Suprapubic skin (tissue), 4 donors: ENCODE results near the gene ABI3BP. TPM values are rescaled to one million over a fixed set of nuclear protein-coding genes. Genes with fewer than 3 reads are reported as not detected.
A peak's percentile ranks its signal among the peaks of the same experiment; 100 is the strongest.

Experiments used
- DNase-seq, 2 donors: peaks; one replicate each; pipeline ENCODE4 v3.0.0-alpha.2; 2019; ENCODE audit warnings: low spot score in 2 of 2
- H3K27ac ChIP-seq: fragments of 200-600 bp; sonication (generic); one replicate; pipeline ENCODE4 v1.5.1; 2019
- H3K27me3 ChIP-seq: fragments of 200-600 bp; sonication (generic); one replicate; pipeline ENCODE4 v1.5.1; 2019
- H3K36me3 ChIP-seq: fragments of 200-600 bp; sonication (generic); one replicate; pipeline ENCODE4 v1.5.1; 2019
- H3K4me1 ChIP-seq: fragments of 200-600 bp; sonication (generic); one replicate; pipeline ENCODE4 v1.5.1; 2019
- H3K4me3 ChIP-seq: fragments of 200-600 bp; sonication (generic); one replicate; pipeline ENCODE4 v1.5.1; 2019; ENCODE audit warnings: mild to moderate bottlenecking
- H3K9me3 ChIP-seq: fragments of 200-600 bp; sonication (generic); one replicate; pipeline ENCODE4 v1.5.1; 2019
- CTCF ChIP-seq, 2 donors: fragments of 200-600 bp in 1 of 2; fragments of 450-650 bp in 1 of 2; sonication (generic) in 1 of 2; IDR thresholded peaks; one replicate each; pipeline ENCODE4 v1.5.1; 2016 to 2019; ENCODE audit warnings: antibody characterized with exemption in 2 of 2, mild to moderate bottlenecking in 1 of 2, moderate library complexity in 1 of 2
- EP300 ChIP-seq: sonication (generic); formaldehyde crosslinking; IDR thresholded peaks from one replicate; pipeline ENCODE4 v1.6.1; 2017; ENCODE audit warnings: antibody characterized with exemption
- POLR2A ChIP-seq, 2 donors: fragments of 450-650 bp; IDR thresholded peaks; one replicate each; pipeline ENCODE4 v1.6.1; 2017; ENCODE audit warnings: antibody characterized with exemption in 2 of 2, mild to moderate bottlenecking in 2 of 2, moderate library complexity in 2 of 2
- POLR2AphosphoS5 ChIP-seq, 3 donors: sonication (generic); formaldehyde crosslinking; IDR thresholded peaks; one replicate each; pipeline ENCODE4 v1.6.1; 2017; ENCODE audit warnings: antibody characterized with exemption in 3 of 3
- WGBS: methylation state at CpG from one replicate; pipeline ENCODE4 v1.1.5; 2018; 5-methylcytosine and 5-hydroxymethylcytosine counted together
- total RNA-seq, 4 donors: library from RNA; depleted of rRNA; stranded (reverse); fragments of >200 nt; gene quantifications; one replicate each; pipeline ENCODE4 v1.1.0, GENCODE V29; 2016

ABI3BP gene
- total RNA-seq, 4 donors from 2014 or later = 20.6 to 54.4 (median 38.4) TPM

GRCh38 chr3:100932491-100932890, 60.7 kb downstream of the ABI3BP start:
- WGBS = 78% methylated on average over 4 of the region's 4 CpGs
- H3K27ac ChIP-seq = no peak overlapping the region
- no peaks in the 10 kb centered on the region for H3K4me1 ChIP-seq
- no peak overlapping the region for H3K4me3 ChIP-seq
- no peaks in the 10 kb centered on the region for H3K27me3 ChIP-seq
- DNase-seq = no peak
- H3K36me3 ChIP-seq = no peaks in the 10 kb centered on the region
- TF ChIP-seq CTCF (IDR thresholded peaks at IDR 0.05) (no peak), POLR2A (IDR thresholded peaks at IDR 0.05) (no peak), EP300 (no peak), POLR2AphosphoS5 (IDR thresholded peaks at IDR 0.05) (no peak)
- H3K9me3 ChIP-seq = no peaks in the 10 kb centered on the region

- DNase-seq = no peak
- 67% methylated on average over 6 of the region's 6 CpGs for WGBS
- TF ChIP-seq POLR2AphosphoS5 (IDR thresholded peaks at IDR 0.05) (peak in 1 of 3 donors; percentile 19), POLR2A (IDR thresholded peaks at IDR 0.05) (no peak)
- peak overlapping the region; percentile 51 for H3K27ac ChIP-seq
- no peak overlapping the region for H3K4me3 ChIP-seq
- H3K4me1 ChIP-seq = no peaks in the 10 kb centered on the region
- H3K36me3 ChIP-seq = no peaks in the 10 kb centered on the region
- H3K27me3 ChIP-seq = no peaks in the 10 kb centered on the region
- no peaks in the 10 kb centered on the region for H3K9me3 ChIP-seq
Measured at GRCh38 chr3:100928638-100929428, 64.4 kb downstream of the ABI3BP start.

DNA sequence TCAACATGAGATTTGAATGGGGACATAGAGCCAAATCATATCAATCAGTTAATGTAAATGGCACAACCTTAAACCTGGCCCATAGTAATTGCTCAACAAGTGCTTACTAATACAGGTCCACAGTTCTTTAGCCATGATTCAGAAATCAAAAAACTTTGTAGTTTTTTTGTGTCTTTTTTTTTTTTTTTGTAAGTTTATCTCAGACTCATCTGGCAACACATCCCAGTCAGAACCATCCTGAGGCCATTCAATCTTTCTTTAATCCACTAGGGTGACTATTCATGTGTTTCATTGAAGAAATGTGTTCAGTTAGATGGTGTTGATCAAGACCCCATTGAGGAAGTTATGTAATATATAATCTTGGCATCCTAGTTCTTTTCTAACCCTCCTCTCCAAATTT, 65.4 kb downstream of the ABI3BP start:
- no peaks in the 10 kb centered on the region for H3K27me3 ChIP-seq
- DNase-seq = no peak
- no peaks in the 10 kb centered on the region for H3K9me3 ChIP-seq
- no peak for TF ChIP-seq EP300
- no peak for TF ChIP-seq POLR2AphosphoS5 (IDR thresholded peaks at IDR 0.05)
- TF ChIP-seq POLR2A (IDR thresholded peaks at IDR 0.05) = no peak
- TF ChIP-seq CTCF (IDR thresholded peaks at IDR 0.05) = no peak
- no peaks in the 10 kb centered on the region for H3K4me1 ChIP-seq
- H3K27ac ChIP-seq = no peak overlapping the region
- no peaks in the 10 kb centered on the region for H3K36me3 ChIP-seq
- H3K4me3 ChIP-seq = no peak overlapping the region

GRCh38 chr3:100915706-100916495, 77.3 kb downstream of the ABI3BP start:
- Histone ChIP-seq H3K9me3 (no peaks in the 10 kb centered on the region), H3K4me3 (no peak overlapping the region), H3K27ac (no peak overlapping the region), H3K27me3 (no peaks in the 10 kb centered on the region), H3K36me3 (no peaks in the 10 kb centered on the region), H3K4me1 (peaks cover 15% of the 10 kb centered on the region)
- WGBS = 70% methylated on average over 10 of the region's 10 CpGs
- TF ChIP-seq POLR2A (IDR thresholded peaks at IDR 0.05) (no peak), EP300 (no peak), CTCF (IDR thresholded peaks at IDR 0.05) (no peak), POLR2AphosphoS5 (IDR thresholded peaks at IDR 0.05) (no peak)
- DNase-seq = no peak

GRCh38 chr3:100913870-100914648, 79.2 kb downstream of the ABI3BP start:
- Histone ChIP-seq H3K36me3 (no peaks in the 10 kb centered on the region), H3K9me3 (no peaks in the 10 kb centered on the region), H3K4me1 (peaks cover 15% of the 10 kb centered on the region), H3K27ac (peak overlapping the region; percentile 48), H3K27me3 (no peaks in the 10 kb centered on the region), H3K4me3 (no peak overlapping the region)
- DNase-seq = no peak
- 55% methylated on average over 5 of the region's 5 CpGs for WGBS
- TF ChIP-seq POLR2AphosphoS5 (IDR thresholded peaks at IDR 0.05) (no peak), EP300 (no peak), POLR2A (IDR thresholded peaks at IDR 0.05) (no peak), CTCF (IDR thresholded peaks at IDR 0.05) (no peak)
